PC-3 (cell line): ENCODE results near the gene CHRM4.

Experiments
- CTCF ChIP-seq: fragments of 300-600 bp; sonication (generic); conservative IDR thresholded peaks from 2 replicates; pipeline ENCODE4 v1.5.1; 2017; ENCODE audit warnings: antibody characterized with exemption, low read depth, mild to moderate bottlenecking, low read length
- EZH2 ChIP-seq: fragments of 300-600 bp; sonication (generic); IDR thresholded peaks from one replicate; pipeline ENCODE4 v1.6.1; 2017; ENCODE audit warnings: antibody characterized with exemption, mild to moderate bottlenecking, low read length; ENCODE audit not compliant: unreplicated experiment

GRCh38 chr11:46366661-46367161 lies 24.9 kb downstream of the CHRM4 start:
- TF ChIP-seq CTCF (no peak), EZH2 (no peak)
